CD14-positive monocyte (primary cell): ENCODE data around the gene SLC6A7. TPM values are rescaled to one million over a fixed set of nuclear protein-coding genes. Genes with fewer than 3 reads are reported as not detected.

Source experiments
- DNase-seq, 3 donors: peaks; one replicate each; pipeline ENCODE4 v3.0.0-alpha.2; 2011 to 2022
- H2AFZ ChIP-seq: 2 replicates; pipeline ENCODE4 v1.6.0; 2012; ENCODE audit warnings: mild to moderate bottlenecking, low read depth, low read length, inconsistent platforms; ENCODE audit not compliant: insufficient read depth, poor library complexity, severe bottlenecking
- H3K27ac ChIP-seq, 2 donors: 1 replicate in 1 of 2; 2 replicates in 1 of 2; pipeline ENCODE4 v1.5.1; 2012 to 2013; ENCODE audit warnings: low read length in 2 of 2, control low read depth in 1 of 2, inconsistent platforms in 1 of 2, low read depth in 1 of 2, mild to moderate bottlenecking in 1 of 2
- H3K27me3 ChIP-seq, 2 donors: one replicate each; pipeline versions ENCODE4 v1.6.0 to v1.6.1; 2011 to 2013; ENCODE audit warnings: low read length in 2 of 2; ENCODE audit not compliant: control insufficient read depth in 2 of 2, insufficient read depth in 2 of 2
- H3K36me3 ChIP-seq, 2 donors: replicated peaks in 1 of 2; 1 replicate in 1 of 2; 2 replicates in 1 of 2; pipeline versions ENCODE4 v1.5.1 to v1.6.1; 2012 to 2013; ENCODE audit warnings: low read length in 2 of 2, control low read depth in 1 of 2, inconsistent platforms in 1 of 2, mild to moderate bottlenecking in 1 of 2; ENCODE audit not compliant: insufficient read depth in 2 of 2, control insufficient read depth in 1 of 2
- H3K4me1 ChIP-seq, 2 donors: 1 replicate in 1 of 2; 2 replicates in 1 of 2; pipeline versions ENCODE4 v1.5.1 to v1.6.1; 2012 to 2013; ENCODE audit warnings: low read length in 2 of 2, control low read depth in 1 of 2, inconsistent platforms in 1 of 2, mild to moderate bottlenecking in 1 of 2, moderate library complexity in 1 of 2; ENCODE audit not compliant: insufficient read depth in 2 of 2, control insufficient read depth in 1 of 2
- H3K4me2 ChIP-seq: replicated peaks from 2 replicates; pipeline ENCODE3; 2012; ENCODE audit warnings: low read length, moderate library complexity, mild to moderate bottlenecking; ENCODE audit not compliant: poor library complexity, severe bottlenecking; ENCODE audit errors: extremely low read depth
- H3K4me3 ChIP-seq, 3 experiments: fragments of 200-600 bp in 1 of 3; sonication (generic) in 1 of 3; replicated peaks in 1 of 3; 1 replicate in 2 of 3; 2 replicates in 1 of 3; pipeline ENCODE4 v1.5.1; 2011 to 2013; ENCODE audit warnings: low read length in 3 of 3, mild to moderate bottlenecking in 3 of 3, control low read depth in 2 of 3, low read depth in 2 of 3, inconsistent platforms in 1 of 3, moderate library complexity in 1 of 3
- H3K79me2 ChIP-seq: 2 replicates; pipeline ENCODE4 v1.6.0; 2012; ENCODE audit warnings: mild to moderate bottlenecking, control low read depth, inconsistent platforms, low read length, moderate library complexity; ENCODE audit not compliant: insufficient read depth
- H3K9ac ChIP-seq: 2 replicates; pipeline ENCODE4 v1.6.0; 2017; ENCODE audit warnings: low read length, mild to moderate bottlenecking; ENCODE audit not compliant: insufficient read depth, poor library complexity, severe bottlenecking
- H3K9me3 ChIP-seq, 2 donors: replicated peaks in 1 of 2; 1 replicate in 1 of 2; 2 replicates in 1 of 2; pipeline versions ENCODE4 v1.5.1 to v1.6.1; 2012 to 2013; ENCODE audit warnings: low read length in 2 of 2, control low read depth in 1 of 2; ENCODE audit not compliant: control insufficient read depth in 1 of 2, insufficient read depth in 1 of 2
- H4K20me1 ChIP-seq: 2 replicates; pipeline ENCODE4 v1.6.0; 2012; ENCODE audit warnings: mild to moderate bottlenecking, low read length, control low read depth, moderate library complexity; ENCODE audit not compliant: insufficient read depth
- H3K27ac Mint-ChIP-seq, 7 donors: one replicate each; pipeline ENCODE4 v1.8.0; 2020; ENCODE audit warnings: mild to moderate bottlenecking in 7 of 7, mixed read lengths in 7 of 7, moderate library complexity in 6 of 7, inconsistent platforms in 2 of 7
- H3K27me3 Mint-ChIP-seq, 3 donors: one replicate each; pipeline ENCODE4 v1.8.0; 2021 to 2022; ENCODE audit warnings: low read depth in 3 of 3, mild to moderate bottlenecking in 3 of 3, mixed read lengths in 3 of 3, moderate library complexity in 3 of 3, inconsistent platforms in 1 of 3
- H3K36me3 Mint-ChIP-seq, 2 donors: one replicate each; pipeline ENCODE4 v1.8.0; 2020; ENCODE audit warnings: mixed read lengths in 2 of 2, inconsistent platforms in 1 of 2, mild to moderate bottlenecking in 1 of 2
- H3K4me1 Mint-ChIP-seq: one replicate; pipeline ENCODE4 v1.8.0; 2020; ENCODE audit warnings: mild to moderate bottlenecking, mixed read lengths
- H3K4me3 Mint-ChIP-seq, 2 donors: one replicate each; pipeline ENCODE4 v1.8.0; 2020; ENCODE audit warnings: mild to moderate bottlenecking in 2 of 2, mixed read lengths in 2 of 2, moderate library complexity in 1 of 2
- H3K9me3 Mint-ChIP-seq, 7 donors: one replicate each; pipeline ENCODE4 v1.8.0; 2020 to 2022; ENCODE audit warnings: mixed read lengths in 7 of 7, mild to moderate bottlenecking in 6 of 7, moderate library complexity in 6 of 7, inconsistent platforms in 2 of 7
- WGBS: methylation state at CpG from one replicate; pipeline ENCODE4 v1.1.5; 2013; ENCODE audit warnings: missing lambda C conversion rate; ENCODE audit not compliant: insufficient coverage; 5-methylcytosine and 5-hydroxymethylcytosine counted together
- intact Hi-C, 2 donors: fragments of 100-400 bp; cut with micrococcal nuclease; formaldehyde crosslinking; loops; one replicate each; pipeline versions ENCODE4 v1.15.0 to v1.15.1; 2023
- polyA plus RNA-seq, 3 donors: library from polyadenylated mRNA; depleted of rRNA in 1 of 3; unstranded in 2 of 3; stranded (reverse) in 1 of 3; fragments of 300-500 nt in 2 of 3; fragments of >200 nt in 1 of 3; fragmentation: Illumina TruSeq in 2 of 3; gene quantifications; 1 replicate in 2 of 3; 2 replicates in 1 of 3; pipeline ENCODE4 v1.2.3, GENCODE V29; 2012 to 2021
- TF ChIP-seq, protein P1 (sequence below): fragments of 200-600 bp; IDR thresholded peaks from one replicate; pipeline ENCODE4 v1.8.0; 2022; ENCODE audit warnings: antibody characterized with exemption, mild to moderate bottlenecking

The SLC6A7 gene
- polyA plus RNA-seq, 3 donors: 0.07 TPM; not detected in 2

DNA sequence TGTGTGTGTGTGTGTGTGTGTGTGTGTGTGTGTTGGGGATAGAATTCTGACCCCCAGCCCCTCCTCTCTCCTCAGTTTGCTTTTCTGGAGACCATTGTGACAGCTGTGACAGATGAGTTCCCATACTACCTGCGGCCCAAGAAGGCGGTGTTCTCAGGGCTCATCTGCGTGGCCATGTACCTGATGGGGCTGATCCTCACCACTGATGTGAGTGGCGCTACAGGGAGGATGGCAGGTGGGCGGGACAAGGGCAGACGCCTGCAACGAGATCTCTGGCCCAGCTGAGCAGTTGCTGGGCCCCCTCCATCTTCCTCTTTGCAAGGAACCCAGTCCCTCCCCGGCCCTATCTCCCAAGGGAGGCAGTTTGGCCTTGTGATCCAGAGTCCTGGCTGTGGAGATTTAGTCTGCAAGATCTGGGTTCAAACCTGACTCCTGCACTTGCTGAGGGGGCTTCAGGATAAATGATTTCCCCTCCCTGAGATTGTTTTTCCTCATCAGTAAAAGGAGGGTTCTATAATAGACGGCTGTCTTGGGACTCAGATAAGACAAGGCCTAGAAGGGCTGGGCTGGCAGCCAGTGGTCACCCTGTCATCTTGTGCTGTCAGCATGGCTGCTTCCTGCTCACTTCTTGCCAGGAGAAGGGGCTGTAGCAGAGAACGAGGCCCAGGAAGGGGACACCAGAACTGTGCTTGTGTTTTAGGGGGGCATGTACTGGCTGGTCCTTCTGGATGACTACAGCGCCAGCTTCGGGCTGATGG, 14.1 kb downstream of the SLC6A7 start:
- H3K4me2 ChIP-seq: no peak overlapping the region
- no peaks in the 10 kb centered on the region for H3K79me2 ChIP-seq
- no peak overlapping the region for H3K27ac ChIP-seq
- WGBS: 93% methylated on average over 9 of the region's 12 CpGs
- no peak overlapping the region for H3K9ac ChIP-seq
- TF ChIP-seq, protein P1, sequence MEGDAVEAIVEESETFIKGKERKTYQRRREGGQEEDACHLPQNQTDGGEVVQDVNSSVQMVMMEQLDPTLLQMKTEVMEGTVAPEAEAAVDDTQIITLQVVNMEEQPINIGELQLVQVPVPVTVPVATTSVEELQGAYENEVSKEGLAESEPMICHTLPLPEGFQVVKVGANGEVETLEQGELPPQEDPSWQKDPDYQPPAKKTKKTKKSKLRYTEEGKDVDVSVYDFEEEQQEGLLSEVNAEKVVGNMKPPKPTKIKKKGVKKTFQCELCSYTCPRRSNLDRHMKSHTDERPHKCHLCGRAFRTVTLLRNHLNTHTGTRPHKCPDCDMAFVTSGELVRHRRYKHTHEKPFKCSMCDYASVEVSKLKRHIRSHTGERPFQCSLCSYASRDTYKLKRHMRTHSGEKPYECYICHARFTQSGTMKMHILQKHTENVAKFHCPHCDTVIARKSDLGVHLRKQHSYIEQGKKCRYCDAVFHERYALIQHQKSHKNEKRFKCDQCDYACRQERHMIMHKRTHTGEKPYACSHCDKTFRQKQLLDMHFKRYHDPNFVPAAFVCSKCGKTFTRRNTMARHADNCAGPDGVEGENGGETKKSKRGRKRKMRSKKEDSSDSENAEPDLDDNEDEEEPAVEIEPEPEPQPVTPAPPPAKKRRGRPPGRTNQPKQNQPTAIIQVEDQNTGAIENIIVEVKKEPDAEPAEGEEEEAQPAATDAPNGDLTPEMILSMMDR: no peak
- H3K36me3 ChIP-seq: no peaks in the 10 kb centered on the region
- no peak overlapping the region for H2AFZ ChIP-seq
- DNase-seq: no peak
- intact Hi-C loops: no loop called here
- peaks cover 2 to 4% of the 10 kb centered on the region in 2 donors for H3K4me1 ChIP-seq
- Mint-ChIP-seq H3K9me3 (peaks cover 0 to 1% (median 0%) of the 10 kb centered on the region in 7 donors), H3K4me3 (no peak overlapping the region), H3K4me1 (peaks cover 5% of the 10 kb centered on the region), H3K36me3 (no peaks in the 10 kb centered on the region), H3K27ac (no peak overlapping the region), H3K27me3 (peaks cover 23 to 32% (median 24%) of the 10 kb centered on the region in 3 donors)
- H3K4me3 ChIP-seq: no peak overlapping the region
- H4K20me1 ChIP-seq: no peaks in the 10 kb centered on the region
- H3K27me3 ChIP-seq: peaks cover 0 to 13% of the 10 kb centered on the region in 2 donors
- H3K9me3 ChIP-seq: no peaks in the 10 kb centered on the region

DNA sequence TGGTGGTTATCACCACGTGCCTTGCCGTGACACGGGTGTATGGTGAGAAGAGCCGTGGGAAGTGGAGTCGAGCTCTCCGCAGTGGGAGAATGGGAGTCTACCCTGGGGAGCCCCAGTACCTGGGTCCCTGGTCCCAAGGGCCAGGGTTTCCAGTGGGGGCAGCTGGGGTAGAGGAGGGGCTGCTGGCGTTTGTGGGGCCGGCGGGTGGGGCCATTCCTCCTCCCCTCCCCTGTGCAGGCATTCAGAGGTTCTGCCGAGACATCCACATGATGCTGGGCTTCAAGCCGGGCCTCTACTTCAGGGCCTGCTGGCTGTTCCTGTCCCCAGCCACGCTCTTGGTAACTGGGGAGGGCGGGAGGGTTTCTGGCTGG, 14.7 kb downstream of the SLC6A7 start:
- H3K9me3 ChIP-seq: no peaks in the 10 kb centered on the region
- H3K27me3 Mint-ChIP-seq: peaks cover 25 to 31% (median 26%) of the 10 kb centered on the region in 3 donors
- no peaks in the 10 kb centered on the region for H3K79me2 ChIP-seq
- no peak overlapping the region for H3K4me2 ChIP-seq
- no peak overlapping the region for H3K27ac Mint-ChIP-seq
- intact Hi-C loops: no loop called here
- H3K27ac ChIP-seq: no peak overlapping the region
- no peaks in the 10 kb centered on the region for H4K20me1 ChIP-seq
- no peak overlapping the region for H3K4me3 Mint-ChIP-seq
- H2AFZ ChIP-seq: no peak overlapping the region
- 96% methylated on average over 10 of the region's 13 CpGs for WGBS
- peaks cover 7 to 10% of the 10 kb centered on the region in 2 donors for H3K4me1 ChIP-seq
- no peaks in the 10 kb centered on the region for H3K36me3 ChIP-seq
- no peaks in the 10 kb centered on the region for H3K36me3 Mint-ChIP-seq
- TF ChIP-seq, protein P1: no peak
- H3K9me3 Mint-ChIP-seq: peaks cover 0 to 3% (median 0%) of the 10 kb centered on the region in 7 donors
- H3K4me1 Mint-ChIP-seq: peaks cover 11% of the 10 kb centered on the region
- no peak for DNase-seq
- no peak overlapping the region for H3K4me3 ChIP-seq
- peaks cover 0 to 19% of the 10 kb centered on the region in 2 donors for H3K27me3 ChIP-seq
- H3K9ac ChIP-seq: no peak overlapping the region
